ENCODE measurements around the gene MCOLN3. TPM values are rescaled to one million over a fixed set of nuclear protein-coding genes. Genes with fewer than 3 reads are reported as not detected.

Gene MCOLN3
- total and polyA plus RNA-seq, 8 donors, result 3.2 to 11.2 (median 6.6) TPM

- H3K9me3 ChIP-seq, result no peaks in the 10 kb centered on the region
- H3K4me1 ChIP-seq, result no peaks in the 10 kb centered on the region
- no peaks in the 10 kb centered on the region for H3K36me3 ChIP-seq
- FAIRE-seq (no peak), ATAC-seq (no peak), DNase-seq (no peak)
- TF ChIP-seq CTCF (IDR thresholded peaks at IDR 0.05), result no peak
- no peaks in the 10 kb centered on the region for H3K27me3 ChIP-seq
- no peak overlapping the region for H3K4me3 ChIP-seq
- intact Hi-C loops (cut with DNase I), result no loop called here
- H3K27ac ChIP-seq, result no peak overlapping the region
Measured at GRCh38 chr1:84985365-84985764, 62.9 kb downstream of the MCOLN3 start.

- H3K27me3 ChIP-seq, result no peaks in the 10 kb centered on the region
- H3K9me3 ChIP-seq, result no peaks in the 10 kb centered on the region
- intact Hi-C loops (cut with DNase I), result no loop called here
- DNase-seq (no peak), ATAC-seq (no peak), FAIRE-seq (no peak)
- H3K27ac ChIP-seq, result no peak overlapping the region
- no peaks in the 10 kb centered on the region for H3K4me1 ChIP-seq
- WGBS, 2 donors, result 92% methylated on average over 2 of the region's 2 CpGs
- no peak overlapping the region for H3K4me3 ChIP-seq
- no peak for TF ChIP-seq CTCF (IDR thresholded peaks at IDR 0.05)
- no peaks in the 10 kb centered on the region for H3K36me3 ChIP-seq
Measured at GRCh38 chr1:84982395-84982794, 65.9 kb downstream of the MCOLN3 start.

- Histone ChIP-seq H3K9me3 (no peaks in the 10 kb centered on the region), H3K27ac (no peak overlapping the region), H3K27me3 (no peaks in the 10 kb centered on the region), H3K36me3 (no peaks in the 10 kb centered on the region), H3K4me3 (no peak overlapping the region), H3K4me1 (no peaks in the 10 kb centered on the region)
- ATAC-seq, result no peak
- no peak for FAIRE-seq
- no peak for DNase-seq
- 57 to 63% methylated on average over 2 of the region's 2 CpGs for WGBS, 2 donors
- no peak for TF ChIP-seq CTCF (IDR thresholded peaks at IDR 0.05)
- intact Hi-C loops (cut with DNase I), result no loop called here
Measured at GRCh38 chr1:84975035-84975434, 73.3 kb downstream of the MCOLN3 start.

DNA sequence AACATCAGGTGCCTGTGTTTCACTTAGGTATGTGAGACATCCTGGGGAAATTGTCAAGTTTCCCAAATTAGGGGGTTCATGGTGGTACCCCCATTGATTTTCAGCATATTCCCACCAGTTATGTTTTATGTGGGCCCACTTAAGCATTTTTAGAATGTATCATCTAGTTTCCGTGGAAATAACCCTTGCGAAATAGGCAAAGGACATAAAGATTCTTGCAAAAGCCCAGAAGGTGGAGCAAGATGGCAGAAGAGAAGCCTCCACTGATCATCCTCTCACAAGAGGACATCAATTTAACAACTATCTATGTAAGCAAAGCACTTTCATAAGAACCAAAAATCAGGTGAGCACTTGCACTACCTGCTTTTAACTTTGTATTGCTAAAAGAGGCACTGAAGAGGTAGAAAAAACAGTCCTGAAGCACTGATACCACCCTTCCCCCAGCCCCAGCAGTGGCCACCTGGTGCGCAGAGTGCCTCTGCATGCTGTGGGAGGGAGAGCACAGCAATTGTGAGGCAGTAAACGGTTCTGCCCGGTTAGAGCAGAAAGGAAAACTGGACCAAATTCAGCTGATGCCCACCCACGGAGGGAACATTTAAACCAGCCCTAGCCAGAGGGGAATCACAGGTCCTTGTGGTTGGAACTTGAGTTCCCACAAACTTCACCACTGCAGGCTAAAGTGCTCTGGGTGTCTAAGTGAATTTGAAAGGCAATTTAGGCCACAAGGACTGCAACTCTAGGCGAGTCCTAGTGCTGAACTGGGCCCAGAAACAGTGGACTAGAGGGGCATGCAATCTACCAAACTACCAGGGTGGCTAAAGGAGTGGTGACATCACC is 74.6 kb downstream of the MCOLN3 start:
- ATAC-seq, result no peak
- Histone ChIP-seq H3K36me3 (no peaks in the 10 kb centered on the region), H3K4me1 (no peaks in the 10 kb centered on the region), H3K27ac (no peak overlapping the region), H3K27me3 (no peaks in the 10 kb centered on the region), H3K4me3 (no peak overlapping the region), H3K9me3 (no peaks in the 10 kb centered on the region)
- WGBS, 2 donors, result 82 to 88% methylated on average over 7 of the region's 7 CpGs
- FAIRE-seq, result no peak
- DNase-seq, result no peak
- TF ChIP-seq CTCF (IDR thresholded peaks at IDR 0.05), result no peak
- intact Hi-C loops (cut with DNase I), result no loop called here

DNA sequence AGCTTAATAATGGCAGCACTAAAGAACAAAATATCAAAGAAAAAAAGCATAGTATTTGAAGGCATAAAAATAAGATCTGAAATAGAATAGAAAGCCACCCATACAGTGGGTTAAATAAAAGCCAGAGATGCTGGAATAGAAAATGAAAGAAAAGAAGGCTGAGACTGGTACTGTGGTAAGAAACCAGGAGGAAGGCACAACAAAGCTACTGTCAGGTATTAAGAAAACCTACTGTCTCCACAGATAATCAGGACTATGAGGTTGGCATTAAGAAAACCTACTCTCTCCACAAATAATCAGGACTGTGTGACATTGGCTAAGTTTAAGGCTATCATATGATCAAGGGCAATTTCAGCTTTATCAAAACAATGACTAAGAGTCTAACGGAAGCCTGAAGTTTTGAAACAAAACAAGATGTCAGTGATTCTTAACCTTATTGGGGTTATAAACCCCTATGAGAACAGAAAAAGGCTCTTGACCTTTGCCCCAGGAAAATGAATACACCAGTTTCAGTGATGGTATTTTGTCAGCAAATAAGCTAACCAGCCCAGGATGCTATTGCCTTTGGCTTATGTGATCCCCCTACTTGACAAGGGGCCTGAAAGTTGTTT is 75.8 kb downstream of the MCOLN3 start:
- Histone ChIP-seq H3K36me3 (no peaks in the 10 kb centered on the region), H3K4me3 (no peak overlapping the region), H3K27me3 (no peaks in the 10 kb centered on the region), H3K27ac (no peak overlapping the region), H3K9me3 (no peaks in the 10 kb centered on the region), H3K4me1 (no peaks in the 10 kb centered on the region)
- no peak for FAIRE-seq
- ATAC-seq, result no peak
- no peak for TF ChIP-seq CTCF (IDR thresholded peaks at IDR 0.05)
- no peak for DNase-seq
- 54 to 58% methylated on average over 1 of the region's 1 CpG for WGBS, 2 donors
- intact Hi-C loops (cut with DNase I), result no loop called here

All from pancreas (tissue), 10 donors.